ENCODE results near the gene USP5.

The USP5 gene

DNA sequence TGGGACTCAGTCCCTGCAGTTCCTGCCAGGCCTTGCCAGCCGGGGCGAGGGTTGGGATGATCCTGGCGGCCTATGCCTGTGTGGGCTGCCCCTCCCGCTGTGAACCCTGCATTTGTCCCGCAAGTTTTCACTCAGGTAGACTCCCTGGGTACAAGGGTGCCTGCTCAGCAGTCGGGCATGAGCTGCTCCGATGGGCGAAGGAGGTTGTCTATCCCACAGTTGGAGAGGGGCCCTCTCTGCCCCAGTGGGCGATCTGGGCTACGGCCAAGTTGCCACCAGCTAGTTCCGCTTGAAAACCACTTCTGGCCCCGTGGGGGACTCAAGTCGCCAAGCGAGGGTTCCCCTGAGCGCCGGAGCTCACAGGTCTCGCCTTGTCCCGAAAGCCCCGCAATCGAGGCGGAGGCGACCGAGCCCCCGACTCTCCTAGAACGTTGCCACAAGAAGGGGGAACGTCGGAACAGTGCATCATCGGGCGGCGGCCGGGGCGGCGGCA, 15.0 kb downstream of the USP5 start:
- Histone ChIP-seq H3K4me2 (ENCODE audit: low read depth, low read length, poor library complexity, severe bottlenecking) (peak overlapping the region; percentile 87), H3K27me3 (ENCODE audit: low read length) (no peaks in the 10 kb centered on the region), H3F3A (ENCODE audit: insufficient read depth) (peaks cover 35% of the 10 kb centered on the region), H3K36me3 (ENCODE audit: low read length) (peaks cover 3% of the 10 kb centered on the region; the same call in 1 of the 2 replicates), H3K9me3 (ENCODE audit: insufficient read depth, low read length) (no peaks in the 10 kb centered on the region), H2AFZ (ENCODE audit: low read depth, low read length, severe bottlenecking) (peak overlapping the region; percentile 58), H3K4me3 (ENCODE audit: insufficient read depth, low read length, poor library complexity, severe bottlenecking) (peak overlapping the region; percentile 77), H3K9me2 (replicated peaks; ENCODE audit: insufficient read depth, low read length) (no peaks in the 10 kb centered on the region), H3K79me2 (ENCODE audit: insufficient read depth, low read length) (peaks cover 19% of the 10 kb centered on the region), H3K27ac (ENCODE audit: low read depth, low read length) (peak overlapping the region; percentile 47), H4K20me1 (ENCODE audit: low read depth, low read length) (no peaks in the 10 kb centered on the region; the same call in 1 of the 2 replicates), H3K9ac (ENCODE audit: low read length) (peak overlapping the region; percentile 98)
- TF ChIP-seq, protein P1, sequence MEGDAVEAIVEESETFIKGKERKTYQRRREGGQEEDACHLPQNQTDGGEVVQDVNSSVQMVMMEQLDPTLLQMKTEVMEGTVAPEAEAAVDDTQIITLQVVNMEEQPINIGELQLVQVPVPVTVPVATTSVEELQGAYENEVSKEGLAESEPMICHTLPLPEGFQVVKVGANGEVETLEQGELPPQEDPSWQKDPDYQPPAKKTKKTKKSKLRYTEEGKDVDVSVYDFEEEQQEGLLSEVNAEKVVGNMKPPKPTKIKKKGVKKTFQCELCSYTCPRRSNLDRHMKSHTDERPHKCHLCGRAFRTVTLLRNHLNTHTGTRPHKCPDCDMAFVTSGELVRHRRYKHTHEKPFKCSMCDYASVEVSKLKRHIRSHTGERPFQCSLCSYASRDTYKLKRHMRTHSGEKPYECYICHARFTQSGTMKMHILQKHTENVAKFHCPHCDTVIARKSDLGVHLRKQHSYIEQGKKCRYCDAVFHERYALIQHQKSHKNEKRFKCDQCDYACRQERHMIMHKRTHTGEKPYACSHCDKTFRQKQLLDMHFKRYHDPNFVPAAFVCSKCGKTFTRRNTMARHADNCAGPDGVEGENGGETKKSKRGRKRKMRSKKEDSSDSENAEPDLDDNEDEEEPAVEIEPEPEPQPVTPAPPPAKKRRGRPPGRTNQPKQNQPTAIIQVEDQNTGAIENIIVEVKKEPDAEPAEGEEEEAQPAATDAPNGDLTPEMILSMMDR (IDR thresholded peaks at IDR 0.05; ENCODE audit: insufficient read depth, low read length, poor library complexity, severe bottlenecking), result no peak
- TF ChIP-seq EZH2phosphoT487 (conservative IDR thresholded peaks at IDR 0.05; ENCODE audit: low read length), result no peak

DNA sequence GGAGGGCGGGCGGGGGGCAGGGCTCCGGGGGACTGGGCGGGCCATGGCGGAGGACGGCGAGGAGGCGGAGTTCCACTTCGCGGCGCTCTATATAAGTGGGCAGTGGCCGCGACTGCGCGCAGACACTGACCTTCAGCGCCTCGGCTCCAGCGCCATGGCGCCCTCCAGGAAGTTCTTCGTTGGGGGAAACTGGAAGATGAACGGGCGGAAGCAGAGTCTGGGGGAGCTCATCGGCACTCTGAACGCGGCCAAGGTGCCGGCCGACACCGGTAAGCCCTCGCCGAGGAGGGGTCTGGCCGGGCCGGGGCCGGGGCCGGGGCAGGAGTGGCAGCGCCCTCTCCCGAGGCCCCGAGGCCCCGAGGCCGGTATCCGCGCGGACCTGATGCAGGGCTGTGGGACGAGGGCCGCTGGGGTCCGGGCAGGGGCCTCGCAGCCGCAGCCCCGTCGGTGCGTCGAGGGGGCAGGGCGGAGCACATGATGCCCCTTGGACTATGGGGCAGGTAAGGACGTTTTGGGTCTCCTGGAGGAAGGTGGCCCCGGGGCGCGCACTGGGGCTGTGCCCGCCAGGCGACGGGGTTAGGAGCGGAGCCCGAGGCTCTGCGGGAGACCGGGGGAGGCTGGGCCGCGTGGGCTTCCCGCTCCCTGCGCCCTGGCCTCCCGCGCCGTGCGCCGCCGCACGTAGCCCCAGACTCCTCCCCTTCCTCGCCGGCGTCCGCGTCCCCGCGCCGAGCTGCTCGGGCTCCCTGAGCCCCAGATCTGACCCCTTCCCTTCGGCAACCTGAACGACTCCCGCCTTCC, 15.7 kb downstream of the USP5 start, which contains the start of gene TPI1:
Gene TPI1 (plus strand): TSS at position 119 of the 798 bp plus-strand sequence. CDS start 36 bp downstream, at position 155.
- Histone ChIP-seq H3K79me2 (ENCODE audit: insufficient read depth, low read length) (peaks cover 19% of the 10 kb centered on the region), H3K27me3 (ENCODE audit: low read length) (no peaks in the 10 kb centered on the region), H3K4me3 (ENCODE audit: insufficient read depth, low read length, poor library complexity, severe bottlenecking) (peak within 1 kb of the TSS; percentile 77), H3K9me2 (replicated peaks; ENCODE audit: insufficient read depth, low read length) (no peaks in the 10 kb centered on the region), H4K20me1 (ENCODE audit: low read depth, low read length) (no peaks in the 10 kb centered on the region; the same call in 1 of the 2 replicates), H3K36me3 (ENCODE audit: low read length) (peaks cover 3% of the 10 kb centered on the region; the same call in 1 of the 2 replicates), H3F3A (ENCODE audit: insufficient read depth) (peaks cover 38% of the 10 kb centered on the region), H2AFZ (ENCODE audit: low read depth, low read length, severe bottlenecking) (peak within 1 kb of the TSS; percentile 58), H3K4me2 (ENCODE audit: low read depth, low read length, poor library complexity, severe bottlenecking) (peak within 1 kb of the TSS; percentile 87), H3K27ac (ENCODE audit: low read depth, low read length) (peak within 1 kb of the TSS; percentile 84), H3K9ac (ENCODE audit: low read length) (peak within 1 kb of the TSS; percentile 98), H3K9me3 (ENCODE audit: insufficient read depth, low read length) (no peaks in the 10 kb centered on the region)
- TF ChIP-seq EZH2phosphoT487 (conservative IDR thresholded peaks at IDR 0.05; ENCODE audit: low read length), result no peak
- TF ChIP-seq, protein P1 (IDR thresholded peaks at IDR 0.05; ENCODE audit: insufficient read depth, low read length, poor library complexity, severe bottlenecking), result no peak

DNA sequence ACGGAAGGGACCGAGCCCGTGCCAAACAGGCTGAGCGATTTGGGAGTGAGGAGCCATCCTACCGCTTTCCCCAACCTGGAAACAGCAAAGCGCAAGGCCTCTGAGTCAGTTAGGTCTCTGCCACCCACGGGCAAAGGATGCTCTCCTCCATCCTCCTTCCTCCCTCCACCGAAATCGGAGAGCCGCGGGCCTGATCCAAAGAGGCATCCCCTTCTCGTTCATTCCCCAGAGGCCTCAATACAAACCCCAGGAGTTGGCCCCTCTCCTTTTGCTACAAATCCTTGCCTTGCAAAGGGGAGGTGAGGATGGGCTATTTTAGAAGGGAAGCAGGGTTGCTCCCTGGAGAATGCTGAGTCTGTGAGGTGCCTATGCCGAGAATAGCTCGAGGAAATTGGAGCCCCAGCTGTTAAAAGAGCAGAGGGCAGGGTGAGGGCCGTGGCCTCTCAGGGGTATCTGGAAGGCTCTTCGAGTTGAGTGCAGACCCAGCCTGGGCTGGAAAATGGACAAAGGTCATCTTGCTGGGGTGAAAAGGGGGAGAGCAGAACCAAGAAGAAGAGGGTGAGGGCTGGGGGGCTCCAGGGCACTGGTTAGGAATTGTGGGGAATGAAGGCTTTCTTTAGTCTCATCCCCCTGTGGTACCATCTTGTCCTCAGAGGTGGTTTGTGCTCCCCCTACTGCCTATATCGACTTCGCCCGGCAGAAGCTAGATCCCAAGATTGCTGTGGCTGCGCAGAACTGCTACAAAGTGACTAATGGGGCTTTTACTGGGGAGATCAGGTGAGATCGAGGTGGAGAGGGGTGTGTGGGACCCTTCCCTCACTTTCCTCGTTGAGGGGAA, 16.5 kb downstream of the USP5 start:
- TF ChIP-seq, protein P1 (IDR thresholded peaks at IDR 0.05; ENCODE audit: insufficient read depth, low read length, poor library complexity, severe bottlenecking), result no peak
- no peak for TF ChIP-seq EZH2phosphoT487 (conservative IDR thresholded peaks at IDR 0.05; ENCODE audit: low read length)
- H2AFZ ChIP-seq (ENCODE audit: low read depth, low read length, severe bottlenecking), result no peak overlapping the region
- peak overlapping the region; percentile 84 for H3K27ac ChIP-seq (ENCODE audit: low read depth, low read length)
- H3K4me3 ChIP-seq (ENCODE audit: insufficient read depth, low read length, poor library complexity, severe bottlenecking), result peak overlapping the region; percentile 77
- H3K4me2 ChIP-seq (ENCODE audit: low read depth, low read length, poor library complexity, severe bottlenecking), result peak overlapping the region; percentile 87
- H3F3A ChIP-seq (ENCODE audit: insufficient read depth), result peaks cover 38% of the 10 kb centered on the region
- peaks cover 19% of the 10 kb centered on the region for H3K79me2 ChIP-seq (ENCODE audit: insufficient read depth, low read length)
- no peaks in the 10 kb centered on the region; the same call in 1 of the 2 replicates for H4K20me1 ChIP-seq (ENCODE audit: low read depth, low read length)
- H3K9me2 ChIP-seq (replicated peaks; ENCODE audit: insufficient read depth, low read length), result no peaks in the 10 kb centered on the region
- peaks cover 3% of the 10 kb centered on the region; the same call in 1 of the 2 replicates for H3K36me3 ChIP-seq (ENCODE audit: low read length)
- H3K9me3 ChIP-seq (ENCODE audit: insufficient read depth, low read length), result no peaks in the 10 kb centered on the region
- no peaks in the 10 kb centered on the region for H3K27me3 ChIP-seq (ENCODE audit: low read length)
- peak overlapping the region; percentile 98 for H3K9ac ChIP-seq (ENCODE audit: low read length)
